Erythroblast (primary cell): ENCODE measurements around the gene IRF2.

ENCODE experiments used
- GATA1 ChIP-seq: IDR thresholded peaks from 2 replicates; pipeline ENCODE4 v1.6.1; 2011; ENCODE audit warnings: low read depth, mild to moderate bottlenecking, control low read depth, low read length, moderate library complexity
- POLR2A ChIP-seq: IDR thresholded peaks from 2 replicates; pipeline ENCODE4 v1.6.1; 2011; ENCODE audit warnings: mild to moderate bottlenecking, low read length

- TF ChIP-seq POLR2A (no peak), GATA1 (no peak)
Observed at GRCh38 chr4:184463856-184464255, 10.5 kb downstream of the IRF2 start.
